ENCODE data around the gene ADAMTSL1.

Gene ADAMTSL1

DNA sequence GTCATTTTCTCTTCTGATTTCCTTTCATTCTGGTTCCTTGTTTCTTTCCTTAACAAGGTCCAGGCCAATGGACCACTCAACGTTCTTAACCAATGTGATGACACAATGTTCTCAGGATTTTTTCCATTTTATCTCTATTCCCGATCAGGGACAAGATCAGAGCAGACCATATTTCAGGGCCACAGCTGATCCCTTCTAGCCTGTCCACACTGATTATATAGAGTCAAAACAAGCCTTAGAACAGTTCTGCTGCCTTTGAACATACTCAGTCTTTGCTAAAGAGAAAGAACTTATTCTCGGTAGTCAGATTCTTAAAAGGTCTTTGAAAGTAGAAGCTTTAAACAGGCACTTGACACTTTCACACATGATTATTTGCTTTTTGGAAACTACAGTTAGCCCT is 188.4 kb downstream of the ADAMTSL1 start:
- H3K9me3 ChIP-seq (ENCODE audit: control insufficient read depth, low read length) = no peaks in the 10 kb centered on the region
- no peaks in the 10 kb centered on the region for H3K27me3 ChIP-seq (ENCODE audit: control insufficient read depth, insufficient read depth, low read length)
- H3K4me3 ChIP-seq (ENCODE audit: low read length) = no peak overlapping the region
- H3K9ac ChIP-seq (ENCODE audit: low read length) = no peak overlapping the region
- no peaks in the 10 kb centered on the region for H3K36me3 ChIP-seq (ENCODE audit: control insufficient read depth, insufficient read depth, low read length)
- H3K4me1 ChIP-seq (ENCODE audit: control insufficient read depth, insufficient read depth, low read length) = no peaks in the 10 kb centered on the region

GRCh38 chr9:18665947-18666346 is 192.0 kb downstream of the ADAMTSL1 start:
- Histone ChIP-seq H3K4me3 (ENCODE audit: low read length) (no peak overlapping the region), H3K9ac (ENCODE audit: low read length) (no peak overlapping the region), H3K4me1 (ENCODE audit: control insufficient read depth, insufficient read depth, low read length) (peaks cover 10% of the 10 kb centered on the region), H3K36me3 (ENCODE audit: control insufficient read depth, insufficient read depth, low read length) (no peaks in the 10 kb centered on the region), H3K27me3 (ENCODE audit: control insufficient read depth, insufficient read depth, low read length) (no peaks in the 10 kb centered on the region), H3K9me3 (ENCODE audit: control insufficient read depth, low read length) (no peaks in the 10 kb centered on the region)

DNA sequence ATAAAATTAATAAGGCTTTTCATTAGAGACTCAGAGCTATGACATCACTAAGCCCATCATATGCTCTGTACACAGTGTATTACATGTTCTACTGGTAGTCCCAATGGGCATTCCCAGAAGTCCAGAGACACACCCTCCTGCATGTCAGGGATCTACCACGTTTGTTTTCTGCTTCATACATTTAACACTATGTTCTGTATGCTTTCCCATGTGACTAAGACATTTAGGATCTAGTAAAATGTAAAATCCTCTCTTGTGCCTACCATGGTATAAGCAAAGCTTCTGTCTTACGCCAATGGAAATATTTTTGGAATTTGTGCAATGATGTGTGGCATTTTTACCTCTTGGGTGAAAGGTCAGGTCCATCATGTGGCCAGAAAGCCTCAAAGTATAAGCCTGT is 192.4 kb downstream of the ADAMTSL1 start:
- Histone ChIP-seq H3K27me3 (ENCODE audit: control insufficient read depth, insufficient read depth, low read length) (no peaks in the 10 kb centered on the region), H3K9ac (ENCODE audit: low read length) (no peak overlapping the region), H3K36me3 (ENCODE audit: control insufficient read depth, insufficient read depth, low read length) (no peaks in the 10 kb centered on the region), H3K4me3 (ENCODE audit: low read length) (no peak overlapping the region), H3K9me3 (ENCODE audit: control insufficient read depth, low read length) (no peaks in the 10 kb centered on the region), H3K4me1 (ENCODE audit: control insufficient read depth, insufficient read depth, low read length) (peaks cover 10% of the 10 kb centered on the region)

- no peaks in the 10 kb centered on the region for H3K36me3 ChIP-seq (ENCODE audit: control insufficient read depth, insufficient read depth, low read length)
- no peak overlapping the region for H3K9ac ChIP-seq (ENCODE audit: low read length)
- no peaks in the 10 kb centered on the region for H3K9me3 ChIP-seq (ENCODE audit: control insufficient read depth, low read length)
- no peak overlapping the region for H3K4me3 ChIP-seq (ENCODE audit: low read length)
- no peaks in the 10 kb centered on the region for H3K27me3 ChIP-seq (ENCODE audit: control insufficient read depth, insufficient read depth, low read length)
- H3K4me1 ChIP-seq (ENCODE audit: control insufficient read depth, insufficient read depth, low read length) = peaks cover 10% of the 10 kb centered on the region
These were observed 193.2 kb downstream of the ADAMTSL1 start for GRCh38 chr9:18666986-18667772.

- Histone ChIP-seq H3K4me3 (ENCODE audit: low read length) (no peak overlapping the region), H3K36me3 (ENCODE audit: control insufficient read depth, insufficient read depth, low read length) (no peaks in the 10 kb centered on the region), H3K9ac (ENCODE audit: low read length) (no peak overlapping the region), H3K4me1 (ENCODE audit: control insufficient read depth, insufficient read depth, low read length) (peaks cover 10% of the 10 kb centered on the region), H3K27me3 (ENCODE audit: control insufficient read depth, insufficient read depth, low read length) (no peaks in the 10 kb centered on the region), H3K9me3 (ENCODE audit: control insufficient read depth, low read length) (no peaks in the 10 kb centered on the region)
These were observed 195.0 kb downstream of the ADAMTSL1 start for GRCh38 chr9:18668944-18669343.

- Histone ChIP-seq H3K9ac (ENCODE audit: low read length) (no peak overlapping the region), H3K27me3 (ENCODE audit: control insufficient read depth, insufficient read depth, low read length) (no peaks in the 10 kb centered on the region), H3K4me3 (ENCODE audit: low read length) (no peak overlapping the region), H3K9me3 (ENCODE audit: control insufficient read depth, low read length) (no peaks in the 10 kb centered on the region), H3K36me3 (ENCODE audit: control insufficient read depth, insufficient read depth, low read length) (no peaks in the 10 kb centered on the region), H3K4me1 (ENCODE audit: control insufficient read depth, insufficient read depth, low read length) (peaks cover 10% of the 10 kb centered on the region)
These were observed 198.8 kb downstream of the ADAMTSL1 start for GRCh38 chr9:18672706-18673105.

DNA sequence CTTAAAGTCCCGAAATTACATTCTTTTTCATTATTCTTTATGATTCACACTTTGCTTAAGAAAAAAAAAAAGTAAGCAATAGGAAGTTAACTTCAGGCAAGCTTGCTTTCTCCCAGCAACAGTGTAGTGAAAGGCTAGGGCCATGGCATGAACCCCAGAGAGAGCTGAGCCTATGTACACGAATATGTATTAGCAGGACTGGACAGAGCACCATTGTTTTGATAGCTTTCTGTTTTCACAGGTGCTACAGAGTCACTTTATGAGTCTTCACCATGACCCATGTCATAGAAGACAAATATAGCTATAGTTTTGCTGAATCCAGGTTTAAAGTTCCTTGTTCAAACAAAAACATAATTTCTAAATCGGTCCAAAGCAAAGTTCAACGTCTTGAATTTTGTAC is 199.2 kb downstream of the ADAMTSL1 start:
- Histone ChIP-seq H3K4me1 (ENCODE audit: control insufficient read depth, insufficient read depth, low read length) (peaks cover 10% of the 10 kb centered on the region), H3K9me3 (ENCODE audit: control insufficient read depth, low read length) (no peaks in the 10 kb centered on the region), H3K36me3 (ENCODE audit: control insufficient read depth, insufficient read depth, low read length) (no peaks in the 10 kb centered on the region), H3K4me3 (ENCODE audit: low read length) (no peak overlapping the region), H3K27me3 (ENCODE audit: control insufficient read depth, insufficient read depth, low read length) (no peaks in the 10 kb centered on the region), H3K9ac (ENCODE audit: low read length) (no peak overlapping the region)

DNA sequence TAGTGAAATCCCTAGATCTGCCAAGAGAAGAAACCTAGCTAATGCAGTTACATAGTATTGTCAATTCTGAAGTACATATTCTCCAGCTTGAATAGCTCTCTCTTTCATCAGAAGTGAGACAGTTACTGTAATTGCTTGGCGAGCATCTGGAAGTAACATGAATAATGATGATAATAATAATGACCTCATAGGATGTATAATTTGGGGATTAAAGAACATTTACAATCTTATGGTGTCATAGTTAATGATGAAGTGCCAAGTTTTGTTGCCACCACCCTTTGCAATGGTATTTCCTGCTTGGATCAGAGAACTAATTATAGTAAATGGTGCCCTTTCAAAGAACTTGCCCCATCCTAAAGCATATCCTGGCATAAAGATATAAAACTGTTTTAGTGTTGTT is 201.4 kb downstream of the ADAMTSL1 start:
- no peak overlapping the region for H3K4me3 ChIP-seq (ENCODE audit: low read length)
- H3K36me3 ChIP-seq (ENCODE audit: control insufficient read depth, insufficient read depth, low read length) = no peaks in the 10 kb centered on the region
- H3K4me1 ChIP-seq (ENCODE audit: control insufficient read depth, insufficient read depth, low read length) = no peaks in the 10 kb centered on the region
- H3K9me3 ChIP-seq (ENCODE audit: control insufficient read depth, low read length) = no peaks in the 10 kb centered on the region
- H3K9ac ChIP-seq (ENCODE audit: low read length) = no peak overlapping the region
- no peaks in the 10 kb centered on the region for H3K27me3 ChIP-seq (ENCODE audit: control insufficient read depth, insufficient read depth, low read length)

- H3K9me3 ChIP-seq (ENCODE audit: control insufficient read depth, low read length) = no peaks in the 10 kb centered on the region
- no peaks in the 10 kb centered on the region for H3K27me3 ChIP-seq (ENCODE audit: control insufficient read depth, insufficient read depth, low read length)
- no peak overlapping the region for H3K9ac ChIP-seq (ENCODE audit: low read length)
These were observed 202.0 kb downstream of the ADAMTSL1 start for GRCh38 chr9:18675973-18676372.

DNA sequence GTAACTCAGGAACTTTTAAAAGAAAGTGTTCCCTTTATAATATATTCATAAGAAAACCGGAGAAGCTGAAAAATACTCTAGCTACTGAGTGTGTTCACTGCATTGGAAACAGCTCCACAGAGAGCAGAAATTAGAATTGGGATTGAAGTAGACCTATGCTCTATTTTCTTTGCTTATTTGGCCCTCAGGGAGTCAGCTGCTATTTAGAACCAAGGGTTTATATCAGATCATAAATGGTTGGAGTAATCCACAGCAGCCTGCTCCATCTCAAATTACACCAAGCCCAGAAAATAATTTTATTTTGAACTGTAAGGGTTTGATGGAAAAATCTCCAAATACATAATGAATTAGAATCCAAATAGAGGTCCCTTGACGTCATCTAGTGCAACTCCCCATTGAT is 202.6 kb downstream of the ADAMTSL1 start:
- Histone ChIP-seq H3K4me1 (ENCODE audit: control insufficient read depth, insufficient read depth, low read length) (no peaks in the 10 kb centered on the region), H3K9ac (ENCODE audit: low read length) (no peak overlapping the region), H3K27me3 (ENCODE audit: control insufficient read depth, insufficient read depth, low read length) (no peaks in the 10 kb centered on the region), H3K9me3 (ENCODE audit: control insufficient read depth, low read length) (no peaks in the 10 kb centered on the region), H3K36me3 (ENCODE audit: control insufficient read depth, insufficient read depth, low read length) (no peaks in the 10 kb centered on the region), H3K4me3 (ENCODE audit: low read length) (no peak overlapping the region)

More at GRCh38 chr9:18675973-18676372, 202.0 kb downstream of the ADAMTSL1 start:
- Histone ChIP-seq H3K4me3 (ENCODE audit: low read length) (no peak overlapping the region), H3K4me1 (ENCODE audit: control insufficient read depth, insufficient read depth, low read length) (no peaks in the 10 kb centered on the region), H3K36me3 (ENCODE audit: control insufficient read depth, insufficient read depth, low read length) (no peaks in the 10 kb centered on the region)

- H3K27me3 ChIP-seq (ENCODE audit: control insufficient read depth, insufficient read depth, low read length) = no peaks in the 10 kb centered on the region
- H3K4me3 ChIP-seq (ENCODE audit: low read length) = no peak overlapping the region
- H3K36me3 ChIP-seq (ENCODE audit: control insufficient read depth, insufficient read depth, low read length) = no peaks in the 10 kb centered on the region
- H3K4me1 ChIP-seq (ENCODE audit: control insufficient read depth, insufficient read depth, low read length) = no peaks in the 10 kb centered on the region
- H3K9ac ChIP-seq (ENCODE audit: low read length) = no peak overlapping the region
- no peaks in the 10 kb centered on the region for H3K9me3 ChIP-seq (ENCODE audit: control insufficient read depth, low read length)
These were observed 205.1 kb downstream of the ADAMTSL1 start for GRCh38 chr9:18678821-18679590.

DNA sequence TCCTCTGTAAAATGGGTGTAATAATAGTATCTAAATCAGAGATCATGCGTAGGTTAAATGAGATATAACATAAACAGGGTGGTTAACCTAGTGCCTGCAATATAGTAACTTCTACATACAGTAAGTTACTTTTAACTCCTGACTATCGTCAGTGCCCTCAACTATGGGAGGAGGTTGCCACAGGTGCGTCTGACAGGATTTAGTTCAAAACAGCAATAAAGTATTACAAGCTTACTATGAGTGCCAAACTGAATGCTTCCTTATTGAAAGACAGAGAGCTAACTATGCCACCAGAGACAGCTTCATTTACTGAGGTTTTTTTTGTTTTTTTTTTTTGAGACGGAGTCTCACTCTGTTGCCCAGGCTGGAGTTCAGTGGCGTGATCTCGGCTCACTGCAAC is 209.0 kb downstream of the ADAMTSL1 start:
- Histone ChIP-seq H3K4me1 (ENCODE audit: control insufficient read depth, insufficient read depth, low read length) (no peaks in the 10 kb centered on the region), H3K27me3 (ENCODE audit: control insufficient read depth, insufficient read depth, low read length) (no peaks in the 10 kb centered on the region), H3K9ac (ENCODE audit: low read length) (no peak overlapping the region), H3K9me3 (ENCODE audit: control insufficient read depth, low read length) (no peaks in the 10 kb centered on the region), H3K4me3 (ENCODE audit: low read length) (no peak overlapping the region), H3K36me3 (ENCODE audit: control insufficient read depth, insufficient read depth, low read length) (no peaks in the 10 kb centered on the region)

Data from mucosa of stomach (tissue), 1 donor.